WTC11 (cell line): ENCODE data around the gene SLC16A14. TPM values are rescaled to one million over a fixed set of nuclear protein-coding genes. Genes with fewer than 3 reads are reported as not detected.
A peak's percentile ranks its signal among the peaks of the same experiment; 100 is the strongest.

Experiments used
- ATAC-seq: fragments of 200-7000 bp; cut with Tn5 transposase; 2 replicates; pipeline ENCODE4 v1.10.0; 2021; ENCODE audit warnings: mild to moderate bottlenecking, moderate library complexity
- CTCF ChIA-PET: fragments of 300-600 bp; sonication (Branson Sonifier 250); formaldehyde crosslinking; loops from one replicate; lab custom pipeline; 2021; ENCODE audit warnings: antibody characterized with exemption; lab: Charles Lee
- POLR2A ChIA-PET: fragments of 350-600 bp; sonication (Branson Sonifier 250); formaldehyde crosslinking; loops from one replicate; lab custom pipeline; 2021; ENCODE audit warnings: antibody characterized with exemption; lab: Charles Lee
- DNase-seq: peaks from one replicate; pipeline ENCODE4 v3.0.0; 2021; ENCODE audit warnings: low spot score
- H3K27ac Mint-ChIP-seq: 2 replicates; pipeline ENCODE4 v1.8.0; 2021; ENCODE audit warnings: mixed read lengths
- H3K27me3 Mint-ChIP-seq: 2 replicates; pipeline ENCODE4 v1.8.0; 2021; ENCODE audit warnings: low read depth, mild to moderate bottlenecking, moderate library complexity, mixed read lengths
- H3K36me3 Mint-ChIP-seq: 2 replicates; pipeline ENCODE4 v1.8.0; 2021; ENCODE audit warnings: mixed read lengths
- H3K4me1 Mint-ChIP-seq: 2 replicates; pipeline ENCODE4 v1.8.0; 2022; ENCODE audit warnings: mixed read lengths
- H3K4me3 Mint-ChIP-seq: 2 replicates; pipeline ENCODE4 v1.8.0; 2021; ENCODE audit warnings: mild to moderate bottlenecking, moderate library complexity, mixed read lengths
- H3K9me3 Mint-ChIP-seq: 2 replicates; pipeline ENCODE4 v1.8.0; 2021; ENCODE audit warnings: mixed read lengths
- ATF6 ChIP-seq: sonication (generic); formaldehyde crosslinking; IDR thresholded peaks from 2 replicates; pipeline ENCODE4 v1.8.1; 2023; ENCODE audit warnings: mild to moderate bottlenecking, missing genetic modification reagents
- E2F5 ChIP-seq: sonication (generic); formaldehyde crosslinking; IDR thresholded peaks from 2 replicates; pipeline ENCODE4 v1.8.1; 2022; ENCODE audit warnings: mild to moderate bottlenecking, moderate library complexity, missing genetic modification reagents
- FOXK1 ChIP-seq: sonication (generic); formaldehyde crosslinking; IDR thresholded peaks from 2 replicates; pipeline ENCODE4 v1.8.0; 2022; ENCODE audit warnings: mild to moderate bottlenecking, moderate library complexity, missing genetic modification reagents
- GRHL2 ChIP-seq: fragments of 250-450 bp; sonication (Bioruptor Pico); IDR thresholded peaks from 2 replicates; pipeline ENCODE4 v1.8.0; 2022; ENCODE audit warnings: mild to moderate bottlenecking, moderate library complexity; ENCODE audit not compliant: insufficient replicate concordance, severe bottlenecking
- IRF2 ChIP-seq: sonication (generic); formaldehyde crosslinking; IDR thresholded peaks from 2 replicates; pipeline ENCODE4 v1.8.0; 2022; ENCODE audit warnings: low read depth, missing genetic modification reagents, borderline replicate concordance
- JAZF1 ChIP-seq: fragments of 250-450 bp; sonication (Bioruptor Pico); IDR thresholded peaks from 2 replicates; pipeline ENCODE4 v1.9.0; 2021; ENCODE audit warnings: moderate library complexity, mild to moderate bottlenecking, inconsistent platforms
- NR2C2 ChIP-seq: sonication (generic); formaldehyde crosslinking; IDR thresholded peaks from 2 replicates; pipeline ENCODE4 v1.8.0; 2022; ENCODE audit warnings: mild to moderate bottlenecking, missing genetic modification reagents
- PRDM15 ChIP-seq: sonication (generic); formaldehyde crosslinking; IDR thresholded peaks from 2 replicates; pipeline ENCODE4 v1.8.0; 2022; ENCODE audit warnings: missing genetic modification reagents
- PRRX2 ChIP-seq: fragments of 250-450 bp; sonication (Bioruptor Pico); IDR thresholded peaks from 2 replicates; pipeline ENCODE4 v1.8.0; 2021; ENCODE audit warnings: mild to moderate bottlenecking
- RELA ChIP-seq: sonication (generic); formaldehyde crosslinking; IDR thresholded peaks from 2 replicates; pipeline ENCODE4 v1.8.1; 2022; ENCODE audit warnings: missing genetic modification reagents, mild to moderate bottlenecking, borderline replicate concordance
- SP1 ChIP-seq: sonication (generic); formaldehyde crosslinking; conservative IDR thresholded peaks from 2 replicates; pipeline ENCODE4 v1.8.1; 2022; ENCODE audit warnings: missing genetic modification reagents
- STAT6 ChIP-seq: sonication (generic); formaldehyde crosslinking; conservative IDR thresholded peaks from 2 replicates; pipeline ENCODE4 v1.8.1; 2023; ENCODE audit warnings: mild to moderate bottlenecking, low read depth, missing genetic modification reagents, moderate library complexity
- TCF7 ChIP-seq: sonication (generic); formaldehyde crosslinking; IDR thresholded peaks from 2 replicates; pipeline ENCODE4 v1.8.0; 2022; ENCODE audit warnings: mild to moderate bottlenecking, low read depth, missing genetic modification reagents, moderate library complexity
- USF1 ChIP-seq: sonication (generic); formaldehyde crosslinking; IDR thresholded peaks from 2 replicates; pipeline ENCODE4 v1.8.0; 2022; ENCODE audit warnings: mild to moderate bottlenecking, missing genetic modification reagents
- ZNF416 ChIP-seq: fragments of 250-450 bp; sonication (Bioruptor Pico); IDR thresholded peaks from 2 replicates; pipeline ENCODE4 v1.9.0; 2021; ENCODE audit warnings: mild to moderate bottlenecking, inconsistent platforms
- total RNA-seq: library from RNA; stranded (reverse); gene quantifications from 3 replicates; pipeline ENCODE4 v1.2.3, GENCODE V29; 2021
- TF ChIP-seq, protein P1 (sequence below): sonication (generic); formaldehyde crosslinking; conservative IDR thresholded peaks from 2 replicates; pipeline ENCODE4 v1.8.1; 2022; ENCODE audit warnings: mild to moderate bottlenecking, missing genetic modification reagents
- TF ChIP-seq, protein P2 (sequence below): sonication (generic); formaldehyde crosslinking; IDR thresholded peaks from 2 replicates; pipeline ENCODE4 v1.8.0; 2022; ENCODE audit warnings: mild to moderate bottlenecking, missing genetic modification reagents
- TF ChIP-seq, protein P3 (sequence below): fragments of 250-450 bp; sonication (Bioruptor Pico); IDR thresholded peaks from 2 replicates; pipeline ENCODE4 v1.9.0; 2021; ENCODE audit warnings: moderate library complexity, mild to moderate bottlenecking, inconsistent platforms, borderline replicate concordance

SLC16A14 gene
- total RNA-seq, 1 experiment from 2014 or later: 1.7 TPM

- Mint-ChIP-seq H3K4me3 (no peak overlapping the region), H3K36me3 (no peaks in the 10 kb centered on the region), H3K9me3 (peaks cover 7% of the 10 kb centered on the region), H3K27me3 (no peaks in the 10 kb centered on the region), H3K27ac (no peak overlapping the region), H3K4me1 (peaks cover 4% of the 10 kb centered on the region; the same call in 1 of the 2 replicates)
- POLR2A ChIA-PET: no interaction called here
- no peak for DNase-seq
- TF ChIP-seq, protein P1, sequence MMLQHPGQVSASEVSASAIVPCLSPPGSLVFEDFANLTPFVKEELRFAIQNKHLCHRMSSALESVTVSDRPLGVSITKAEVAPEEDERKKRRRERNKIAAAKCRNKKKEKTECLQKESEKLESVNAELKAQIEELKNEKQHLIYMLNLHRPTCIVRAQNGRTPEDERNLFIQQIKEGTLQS (CRISPR knock-in tag): no peak
- TF ChIP-seq, protein P2, sequence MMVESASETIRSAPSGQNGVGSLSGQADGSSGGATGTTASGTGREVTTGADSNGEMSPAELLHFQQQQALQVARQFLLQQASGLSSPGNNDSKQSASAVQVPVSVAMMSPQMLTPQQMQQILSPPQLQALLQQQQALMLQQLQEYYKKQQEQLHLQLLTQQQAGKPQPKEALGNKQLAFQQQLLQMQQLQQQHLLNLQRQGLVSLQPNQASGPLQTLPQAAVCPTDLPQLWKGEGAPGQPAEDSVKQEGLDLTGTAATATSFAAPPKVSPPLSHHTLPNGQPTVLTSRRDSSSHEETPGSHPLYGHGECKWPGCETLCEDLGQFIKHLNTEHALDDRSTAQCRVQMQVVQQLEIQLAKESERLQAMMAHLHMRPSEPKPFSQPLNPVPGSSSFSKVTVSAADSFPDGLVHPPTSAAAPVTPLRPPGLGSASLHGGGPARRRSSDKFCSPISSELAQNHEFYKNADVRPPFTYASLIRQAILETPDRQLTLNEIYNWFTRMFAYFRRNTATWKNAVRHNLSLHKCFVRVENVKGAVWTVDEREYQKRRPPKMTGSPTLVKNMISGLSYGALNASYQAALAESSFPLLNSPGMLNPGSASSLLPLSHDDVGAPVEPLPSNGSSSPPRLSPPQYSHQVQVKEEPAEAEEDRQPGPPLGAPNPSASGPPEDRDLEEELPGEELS (CRISPR knock-in tag): no peak
- no peak for TF ChIP-seq JAZF1 (CRISPR knock-in tag)
- no peak for TF ChIP-seq GRHL2 (CRISPR knock-in tag)
- TF ChIP-seq, protein P3, sequence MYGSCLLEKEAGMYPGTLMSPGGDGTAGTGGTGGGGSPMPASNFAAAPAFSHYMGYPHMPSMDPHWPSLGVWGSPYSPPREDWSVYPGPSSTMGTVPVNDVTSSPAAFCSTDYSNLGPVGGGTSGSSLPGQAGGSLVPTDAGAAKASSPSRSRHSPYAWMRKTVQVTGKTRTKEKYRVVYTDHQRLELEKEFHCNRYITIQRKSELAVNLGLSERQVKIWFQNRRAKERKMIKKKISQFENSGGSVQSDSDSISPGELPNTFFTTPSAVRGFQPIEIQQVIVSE (CRISPR knock-in tag): no peak
- no peak for TF ChIP-seq FOXK1
- no peak for ATAC-seq
- CTCF ChIA-PET: no interaction called here
These were observed 25.7 kb downstream of the SLC16A14 start for GRCh38 chr2:230043025-230043424.

- no peak for DNase-seq
- no peak overlapping the region for H3K4me3 Mint-ChIP-seq
- H3K27me3 Mint-ChIP-seq: no peaks in the 10 kb centered on the region
- H3K27ac Mint-ChIP-seq: no peak overlapping the region
- TF ChIP-seq RELA (CRISPR knock-in tag): no peak
- no peak for TF ChIP-seq USF1 (CRISPR knock-in tag)
- TF ChIP-seq PRRX2: no peak
- TF ChIP-seq ZNF416 (CRISPR knock-in tag): no peak
- no peak for TF ChIP-seq STAT6 (CRISPR knock-in tag)
- TF ChIP-seq, all 79 proteins: peak for 0
- peaks cover 7% of the 10 kb centered on the region for H3K9me3 Mint-ChIP-seq
- H3K4me1 Mint-ChIP-seq: peaks cover 4% of the 10 kb centered on the region; the same call in 1 of the 2 replicates
- CTCF ChIA-PET: no interaction called here
- no peaks in the 10 kb centered on the region for H3K36me3 Mint-ChIP-seq
- no peak for ATAC-seq
- POLR2A ChIA-PET: no interaction called here
These were observed 26.5 kb downstream of the SLC16A14 start for GRCh38 chr2:230042195-230042594.

- Mint-ChIP-seq H3K9me3 (no peaks in the 10 kb centered on the region), H3K27ac (no peak overlapping the region), H3K36me3 (no peaks in the 10 kb centered on the region), H3K4me1 (no peaks in the 10 kb centered on the region), H3K27me3 (no peaks in the 10 kb centered on the region), H3K4me3 (no peak overlapping the region)
- ChIA-PET CTCF (interaction anchor here (1.5 to 3.0 kb wide), 3 partner anchors 15 to 137 kb away, joined by 5 to 11 read pairs (median 5); no protein-coding TSS in a partner anchor), POLR2A (no interaction called here)
- DNase-seq (no peak), ATAC-seq (peak; percentile 64)
- TF ChIP-seq, protein P1 (CRISPR knock-in tag): no peak
- TF ChIP-seq NR2C2: no peak
- TF ChIP-seq SP1 (CRISPR knock-in tag): no peak
- no peak for TF ChIP-seq ATF6 (CRISPR knock-in tag)
- no peak for TF ChIP-seq IRF2 (CRISPR knock-in tag)
- TF ChIP-seq E2F5 (CRISPR knock-in tag): no peak
- no peak for TF ChIP-seq TCF7 (CRISPR knock-in tag)
- no peak for TF ChIP-seq PRDM15 (CRISPR knock-in tag)
These were observed 45.4 kb downstream of the SLC16A14 start for GRCh38 chr2:230023313-230023712.
